ENCODE measurements around the gene LTBP1. TPM values are rescaled to one million over a fixed set of nuclear protein-coding genes. Genes with fewer than 3 reads are reported as not detected.

LTBP1 gene
- total and polyA plus RNA-seq, 12 donors = 6.2 to 47.2 (median 15.5) TPM

GRCh38 chr2:33064349-33064801 is 117.6 kb downstream of the LTBP1 start:
- WGBS, 4 donors = 88 to 93% (median 89%) methylated on average over 3 of the region's 3 CpGs
- Histone ChIP-seq H3K4me1 (replicated peaks in 1 of 2) (peaks cover 5 to 8% of the 10 kb centered on the region in 2 donors), H3K36me3 (replicated peaks in 1 of 2) (no peaks in the 10 kb centered on the region), H3K27me3 (no peaks in the 10 kb centered on the region), H3K27ac (no peak overlapping the region), H3K4me3 (no peak overlapping the region), H3K9me3 (replicated peaks in 1 of 3) (no peaks in the 10 kb centered on the region)
- no peak for TF ChIP-seq POLR2A (IDR thresholded peaks at IDR 0.05)
- TF ChIP-seq, protein P1, sequence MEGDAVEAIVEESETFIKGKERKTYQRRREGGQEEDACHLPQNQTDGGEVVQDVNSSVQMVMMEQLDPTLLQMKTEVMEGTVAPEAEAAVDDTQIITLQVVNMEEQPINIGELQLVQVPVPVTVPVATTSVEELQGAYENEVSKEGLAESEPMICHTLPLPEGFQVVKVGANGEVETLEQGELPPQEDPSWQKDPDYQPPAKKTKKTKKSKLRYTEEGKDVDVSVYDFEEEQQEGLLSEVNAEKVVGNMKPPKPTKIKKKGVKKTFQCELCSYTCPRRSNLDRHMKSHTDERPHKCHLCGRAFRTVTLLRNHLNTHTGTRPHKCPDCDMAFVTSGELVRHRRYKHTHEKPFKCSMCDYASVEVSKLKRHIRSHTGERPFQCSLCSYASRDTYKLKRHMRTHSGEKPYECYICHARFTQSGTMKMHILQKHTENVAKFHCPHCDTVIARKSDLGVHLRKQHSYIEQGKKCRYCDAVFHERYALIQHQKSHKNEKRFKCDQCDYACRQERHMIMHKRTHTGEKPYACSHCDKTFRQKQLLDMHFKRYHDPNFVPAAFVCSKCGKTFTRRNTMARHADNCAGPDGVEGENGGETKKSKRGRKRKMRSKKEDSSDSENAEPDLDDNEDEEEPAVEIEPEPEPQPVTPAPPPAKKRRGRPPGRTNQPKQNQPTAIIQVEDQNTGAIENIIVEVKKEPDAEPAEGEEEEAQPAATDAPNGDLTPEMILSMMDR (IDR thresholded peaks at IDR 0.05) = no peak
- intact Hi-C loops (cut with DNase I) = no loop called here
- DNase-seq = no peak

GRCh38 chr2:33067598-33067997 is 120.8 kb downstream of the LTBP1 start:
- TF ChIP-seq POLR2A (IDR thresholded peaks at IDR 0.05) = no peak
- TF ChIP-seq, protein P1 (IDR thresholded peaks at IDR 0.05) = no peak
- H3K27me3 ChIP-seq = no peaks in the 10 kb centered on the region
- H3K36me3 ChIP-seq (replicated peaks in 1 of 2) = no peaks in the 10 kb centered on the region
- intact Hi-C loops (cut with DNase I) = no loop called here
- no peak for DNase-seq
- no peak overlapping the region for H3K4me3 ChIP-seq
- no peak overlapping the region for H3K27ac ChIP-seq
- H3K9me3 ChIP-seq (replicated peaks in 1 of 3) = no peaks in the 10 kb centered on the region
- peaks cover 0 to 11% of the 10 kb centered on the region in 2 donors for H3K4me1 ChIP-seq (replicated peaks in 1 of 2)

DNA sequence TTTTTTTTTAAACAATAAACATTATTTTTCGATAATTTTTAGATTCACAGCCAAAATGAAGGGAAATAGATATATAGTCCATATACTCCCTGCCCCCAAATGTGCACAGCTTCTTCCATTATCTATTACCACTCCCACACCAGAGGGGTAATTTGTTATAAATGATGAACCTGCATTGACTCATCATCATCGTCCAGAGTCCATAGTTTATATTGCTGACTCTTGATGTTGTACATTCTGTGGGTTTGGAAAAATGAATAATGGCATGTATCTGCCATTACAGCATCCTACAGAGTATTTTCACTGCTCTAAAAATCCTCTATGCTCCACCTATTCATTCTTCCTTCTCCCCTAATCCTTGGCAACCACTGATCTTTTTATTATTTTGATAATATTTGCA is 121.5 kb downstream of the LTBP1 start:
- Histone ChIP-seq H3K27ac (no peak overlapping the region), H3K4me1 (replicated peaks in 1 of 2) (peaks cover 0 to 11% of the 10 kb centered on the region in 2 donors), H3K9me3 (replicated peaks in 1 of 3) (no peaks in the 10 kb centered on the region), H3K4me3 (no peak overlapping the region), H3K27me3 (no peaks in the 10 kb centered on the region), H3K36me3 (replicated peaks in 1 of 2) (no peaks in the 10 kb centered on the region)
- 46 to 60% (median 58%) methylated on average over 2 of the region's 2 CpGs for WGBS, 4 donors
- no peak for TF ChIP-seq POLR2A (IDR thresholded peaks at IDR 0.05)
- TF ChIP-seq, protein P1 (IDR thresholded peaks at IDR 0.05) = no peak
- no peak for DNase-seq
- intact Hi-C loops (cut with DNase I) = no loop called here

GRCh38 chr2:33069894-33070651 is 123.3 kb downstream of the LTBP1 start:
- Histone ChIP-seq H3K27ac (peak overlapping the region in 3 of 5 donors; percentile 27 to 61 (median 31)), H3K9me3 (replicated peaks in 1 of 3) (no peaks in the 10 kb centered on the region), H3K4me3 (no peak overlapping the region), H3K4me1 (replicated peaks in 1 of 2) (peaks cover 0 to 11% of the 10 kb centered on the region in 2 donors), H3K27me3 (no peaks in the 10 kb centered on the region), H3K36me3 (replicated peaks in 1 of 2) (no peaks in the 10 kb centered on the region)
- TF ChIP-seq POLR2A (IDR thresholded peaks at IDR 0.05) = no peak
- TF ChIP-seq, protein P1 (IDR thresholded peaks at IDR 0.05) = no peak
- DNase-seq = peak; percentile 69 to 88 (median 81)
- WGBS, 4 donors = 49 to 58% (median 53%) methylated on average over 10 of the region's 10 CpGs
- intact Hi-C loops (cut with DNase I) = no loop called here

Data from adrenal gland (tissue), 12 donors.